NCI-H1092 treated with DMSO at 0.1 percent for 48 hours (cell line): ENCODE data around the gene MIDN.

Experiments used
- DNase-seq: peaks from one replicate; lab custom pipeline; 2025; lab: John Stamatoyannopoulos, UW

MIDN gene

GRCh38 chr19:1259206-1259875, 11.0 kb downstream of the MIDN start:
- DNase-seq: no peak

GRCh38 chr19:1259876-1260748, 11.7 kb downstream of the MIDN start:
- no peak for DNase-seq

- peak; percentile 93 for DNase-seq
These were observed 12.6 kb downstream of the MIDN start for GRCh38 chr19:1260749-1261537.

GRCh38 chr19:1261538-1261797, 13.1 kb downstream of the MIDN start:
- no peak for DNase-seq

- DNase-seq: peak; percentile 57
These were observed 13.6 kb downstream of the MIDN start for GRCh38 chr19:1261798-1262622.

GRCh38 chr19:1262623-1263123, 14.3 kb downstream of the MIDN start:
- DNase-seq: no peak

GRCh38 chr19:1263188-1263587, 14.8 kb downstream of the MIDN start:
- DNase-seq: no peak

GRCh38 chr19:1264801-1265614, 16.6 kb downstream of the MIDN start:
- DNase-seq: no peak

- DNase-seq: no peak
These were observed 17.3 kb downstream of the MIDN start for GRCh38 chr19:1265615-1266128.

- peak; percentile 71 for DNase-seq
These were observed 17.9 kb downstream of the MIDN start for GRCh38 chr19:1266129-1266915.

GRCh38 chr19:1266916-1267476, 18.6 kb downstream of the MIDN start:
- peak; percentile 48 for DNase-seq

- no peak for DNase-seq
These were observed 19.3 kb downstream of the MIDN start for GRCh38 chr19:1267477-1268225.

GRCh38 chr19:1268226-1269064, 20.1 kb downstream of the MIDN start:
- DNase-seq: no peak

GRCh38 chr19:1269065-1269477, 20.7 kb downstream of the MIDN start, which contains the start of gene CIRBP:
Gene CIRBP, plus strand, starts transcription at chr19:1269332. Its CDS starts 1,602 bp downstream, at chr19:1270934.
- DNase-seq: peak; percentile 98

GRCh38 chr19:1269478-1270212, 21.3 kb downstream of the MIDN start:
- peak; percentile 84 for DNase-seq

- peak; percentile 41 for DNase-seq
These were observed 21.9 kb downstream of the MIDN start for GRCh38 chr19:1270213-1270853.
